Esophagus muscularis mucosa (tissue), 4 donors: Measurements from ENCODE around the gene PHLDB1.

Source experiments
- EP300 ChIP-seq: sonication (generic); formaldehyde crosslinking; IDR thresholded peaks from one replicate; pipeline ENCODE4 v1.6.1; 2017; ENCODE audit warnings: antibody characterized with exemption
- POLR2A ChIP-seq: fragments of 450-650 bp; IDR thresholded peaks from one replicate; pipeline ENCODE4 v1.6.1; 2017; ENCODE audit warnings: antibody characterized with exemption, moderate library complexity, mild to moderate bottlenecking, low read depth
- POLR2AphosphoS5 ChIP-seq, 2 donors: sonication (generic); formaldehyde crosslinking; IDR thresholded peaks; one replicate each; pipeline ENCODE4 v1.6.1; 2017; ENCODE audit warnings: antibody characterized with exemption in 2 of 2
- TF ChIP-seq, protein P1 (sequence below), 3 experiments: fragments of 200-600 bp in 2 of 3; fragments of 450-650 bp in 1 of 3; sonication (generic) in 2 of 3; IDR thresholded peaks; one replicate each; pipeline ENCODE4 v1.5.1; 2017 to 2019; ENCODE audit warnings: antibody characterized with exemption in 3 of 3, mild to moderate bottlenecking in 2 of 3, moderate library complexity in 1 of 3

DNA sequence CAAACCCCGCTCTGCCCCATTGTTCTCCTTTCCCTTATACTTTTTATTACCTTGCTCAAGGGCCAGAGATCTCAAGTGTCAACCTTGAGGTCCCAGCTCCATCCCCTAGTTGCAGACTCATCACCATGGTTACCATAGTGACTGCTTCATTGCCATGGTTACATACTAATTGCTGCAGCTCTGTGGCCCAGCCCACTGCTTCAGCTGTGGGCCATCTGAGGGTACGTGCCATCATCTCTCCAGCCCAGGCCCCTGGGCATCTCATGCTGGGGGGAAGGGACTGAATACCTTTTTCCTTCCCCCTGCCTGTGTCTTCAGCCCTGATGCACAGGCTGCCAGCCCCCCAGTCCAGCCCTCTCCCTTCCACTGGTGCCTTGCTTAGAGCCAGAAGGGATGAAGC lies 49.8 kb downstream of the PHLDB1 start:
- TF ChIP-seq, protein P1, sequence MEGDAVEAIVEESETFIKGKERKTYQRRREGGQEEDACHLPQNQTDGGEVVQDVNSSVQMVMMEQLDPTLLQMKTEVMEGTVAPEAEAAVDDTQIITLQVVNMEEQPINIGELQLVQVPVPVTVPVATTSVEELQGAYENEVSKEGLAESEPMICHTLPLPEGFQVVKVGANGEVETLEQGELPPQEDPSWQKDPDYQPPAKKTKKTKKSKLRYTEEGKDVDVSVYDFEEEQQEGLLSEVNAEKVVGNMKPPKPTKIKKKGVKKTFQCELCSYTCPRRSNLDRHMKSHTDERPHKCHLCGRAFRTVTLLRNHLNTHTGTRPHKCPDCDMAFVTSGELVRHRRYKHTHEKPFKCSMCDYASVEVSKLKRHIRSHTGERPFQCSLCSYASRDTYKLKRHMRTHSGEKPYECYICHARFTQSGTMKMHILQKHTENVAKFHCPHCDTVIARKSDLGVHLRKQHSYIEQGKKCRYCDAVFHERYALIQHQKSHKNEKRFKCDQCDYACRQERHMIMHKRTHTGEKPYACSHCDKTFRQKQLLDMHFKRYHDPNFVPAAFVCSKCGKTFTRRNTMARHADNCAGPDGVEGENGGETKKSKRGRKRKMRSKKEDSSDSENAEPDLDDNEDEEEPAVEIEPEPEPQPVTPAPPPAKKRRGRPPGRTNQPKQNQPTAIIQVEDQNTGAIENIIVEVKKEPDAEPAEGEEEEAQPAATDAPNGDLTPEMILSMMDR (IDR thresholded peaks at IDR 0.05) = no peak
- no peak for TF ChIP-seq POLR2A
- no peak for TF ChIP-seq POLR2AphosphoS5 (IDR thresholded peaks at IDR 0.05)
- no peak for TF ChIP-seq EP300
